ENCODE results near the gene DENND2D. TPM values are rescaled to one million over a fixed set of nuclear protein-coding genes. Genes with fewer than 3 reads are reported as not detected.

The DENND2D gene
- total RNA-seq, 1 donor from 2014 or later: 2.6 TPM

- Mint-ChIP-seq H3K4me3 (ENCODE audit: low read depth) (no peak overlapping the region), H3K9me3 (ENCODE audit: low read depth) (peaks cover 2% of the 10 kb centered on the region), H3K27me3 (no peaks in the 10 kb centered on the region), H3K4me1 (ENCODE audit: low read depth) (no peaks in the 10 kb centered on the region), H3K27ac (no peak overlapping the region), H3K36me3 (ENCODE audit: insufficient read depth) (peaks cover 26% of the 10 kb centered on the region)
- DNase-seq (ENCODE audit: low spot score, unreplicated experiment): no peak
- no peak for TF ChIP-seq CTCF (IDR thresholded peaks at IDR 0.05; ENCODE audit: unreplicated experiment)
Measured at GRCh38 chr1:111148376-111148881, 52.0 kb downstream of the DENND2D start.

GRCh38 chr1:111147948-111148347 lies 52.5 kb downstream of the DENND2D start:
- no peak for DNase-seq (ENCODE audit: low spot score, unreplicated experiment)
- H3K27me3 Mint-ChIP-seq: no peaks in the 10 kb centered on the region
- no peaks in the 10 kb centered on the region for H3K4me1 Mint-ChIP-seq (ENCODE audit: low read depth)
- TF ChIP-seq CTCF (IDR thresholded peaks at IDR 0.05; ENCODE audit: unreplicated experiment): no peak
- no peak overlapping the region for H3K4me3 Mint-ChIP-seq (ENCODE audit: low read depth)
- peaks cover 22% of the 10 kb centered on the region for H3K36me3 Mint-ChIP-seq (ENCODE audit: insufficient read depth)
- H3K9me3 Mint-ChIP-seq (ENCODE audit: low read depth): no peaks in the 10 kb centered on the region
- H3K27ac Mint-ChIP-seq: no peak overlapping the region

GRCh38 chr1:111145963-111146768 lies 54.3 kb downstream of the DENND2D start:
- Mint-ChIP-seq H3K27me3 (no peaks in the 10 kb centered on the region), H3K36me3 (ENCODE audit: insufficient read depth) (peaks cover 10% of the 10 kb centered on the region), H3K9me3 (ENCODE audit: low read depth) (no peaks in the 10 kb centered on the region), H3K27ac (peak overlapping the region; percentile 64), H3K4me3 (ENCODE audit: low read depth) (no peak overlapping the region), H3K4me1 (ENCODE audit: low read depth) (peaks cover 12% of the 10 kb centered on the region)
- TF ChIP-seq CTCF (IDR thresholded peaks at IDR 0.05; ENCODE audit: unreplicated experiment): no peak
- no peak for DNase-seq (ENCODE audit: low spot score, unreplicated experiment)

GRCh38 chr1:111145542-111145941 lies 54.9 kb downstream of the DENND2D start:
- no peaks in the 10 kb centered on the region for H3K9me3 Mint-ChIP-seq (ENCODE audit: low read depth)
- H3K27me3 Mint-ChIP-seq: no peaks in the 10 kb centered on the region
- no peak for TF ChIP-seq CTCF (IDR thresholded peaks at IDR 0.05; ENCODE audit: unreplicated experiment)
- DNase-seq (ENCODE audit: low spot score, unreplicated experiment): no peak
- no peak overlapping the region for H3K27ac Mint-ChIP-seq
- H3K4me3 Mint-ChIP-seq (ENCODE audit: low read depth): no peak overlapping the region
- peaks cover 16% of the 10 kb centered on the region for H3K4me1 Mint-ChIP-seq (ENCODE audit: low read depth)
- H3K36me3 Mint-ChIP-seq (ENCODE audit: insufficient read depth): peaks cover 9% of the 10 kb centered on the region

- no peak for DNase-seq (ENCODE audit: low spot score, unreplicated experiment)
- Mint-ChIP-seq H3K27ac (no peak overlapping the region), H3K4me3 (ENCODE audit: low read depth) (peak overlapping the region; percentile 25)
Measured at GRCh38 chr1:111142356-111142975, 58.0 kb downstream of the DENND2D start.

More at GRCh38 chr1:111142356-111142975, 58.0 kb downstream of the DENND2D start:
- Mint-ChIP-seq H3K9me3 (ENCODE audit: low read depth) (no peaks in the 10 kb centered on the region), H3K27me3 (no peaks in the 10 kb centered on the region), H3K36me3 (ENCODE audit: insufficient read depth) (no peaks in the 10 kb centered on the region), H3K4me1 (ENCODE audit: low read depth) (peaks cover 24% of the 10 kb centered on the region)
- no peak for TF ChIP-seq CTCF (IDR thresholded peaks at IDR 0.05; ENCODE audit: unreplicated experiment)

Measured in progenitor cell of endocrine pancreas (in vitro differentiated cells).